Glutamatergic neuron (in vitro differentiated cells): ENCODE measurements around the gene FCMR. TPM values are rescaled to one million over a fixed set of nuclear protein-coding genes. Genes with fewer than 3 reads are reported as not detected.

ENCODE experiments used
- DNase-seq: peaks from one replicate; pipeline ENCODE4 v3.0.0; 2022
- H3K27ac Mint-ChIP-seq: one replicate; pipeline ENCODE4 v1.8.0; 2020; ENCODE audit warnings: mild to moderate bottlenecking, mixed read lengths, inconsistent platforms; ENCODE audit not compliant: unreplicated experiment
- H3K27me3 Mint-ChIP-seq: one replicate; pipeline ENCODE4 v1.8.0; 2020; ENCODE audit warnings: mild to moderate bottlenecking, moderate library complexity, mixed read lengths, inconsistent platforms; ENCODE audit not compliant: unreplicated experiment
- H3K36me3 Mint-ChIP-seq: one replicate; pipeline ENCODE4 v1.8.0; 2020; ENCODE audit warnings: mild to moderate bottlenecking, mixed read lengths, inconsistent platforms; ENCODE audit not compliant: unreplicated experiment
- H3K4me1 Mint-ChIP-seq: one replicate; pipeline ENCODE4 v1.8.0; 2020; ENCODE audit warnings: mild to moderate bottlenecking, low read depth, mixed read lengths, inconsistent platforms; ENCODE audit not compliant: unreplicated experiment
- H3K4me3 Mint-ChIP-seq: one replicate; pipeline ENCODE4 v1.8.0; 2020; ENCODE audit warnings: mild to moderate bottlenecking, mixed read lengths, inconsistent platforms; ENCODE audit not compliant: unreplicated experiment
- H3K9me3 Mint-ChIP-seq: one replicate; pipeline ENCODE4 v1.8.0; 2020; ENCODE audit warnings: mild to moderate bottlenecking, moderate library complexity, mixed read lengths, inconsistent platforms; ENCODE audit not compliant: unreplicated experiment
- total RNA-seq: library from RNA; stranded (reverse); fragmentation: NEBNext Ultra II Directional; extraction: Animal tissue kit (Norgen Biotek cat#: 25700); gene quantifications from one replicate; pipeline ENCODE4 v1.2.1, GENCODE V29; 2021; ENCODE audit not compliant: unreplicated experiment
- TF ChIP-seq, protein P1 (sequence below): fragments of 200-600 bp; sonication (generic); IDR thresholded peaks from one replicate; pipeline ENCODE4 v1.5.0; 2021; ENCODE audit not compliant: partially characterized antibody, unreplicated experiment

The FCMR gene
- total RNA-seq, 1 donor from 2014 or later: not detected

- TF ChIP-seq, protein P1, sequence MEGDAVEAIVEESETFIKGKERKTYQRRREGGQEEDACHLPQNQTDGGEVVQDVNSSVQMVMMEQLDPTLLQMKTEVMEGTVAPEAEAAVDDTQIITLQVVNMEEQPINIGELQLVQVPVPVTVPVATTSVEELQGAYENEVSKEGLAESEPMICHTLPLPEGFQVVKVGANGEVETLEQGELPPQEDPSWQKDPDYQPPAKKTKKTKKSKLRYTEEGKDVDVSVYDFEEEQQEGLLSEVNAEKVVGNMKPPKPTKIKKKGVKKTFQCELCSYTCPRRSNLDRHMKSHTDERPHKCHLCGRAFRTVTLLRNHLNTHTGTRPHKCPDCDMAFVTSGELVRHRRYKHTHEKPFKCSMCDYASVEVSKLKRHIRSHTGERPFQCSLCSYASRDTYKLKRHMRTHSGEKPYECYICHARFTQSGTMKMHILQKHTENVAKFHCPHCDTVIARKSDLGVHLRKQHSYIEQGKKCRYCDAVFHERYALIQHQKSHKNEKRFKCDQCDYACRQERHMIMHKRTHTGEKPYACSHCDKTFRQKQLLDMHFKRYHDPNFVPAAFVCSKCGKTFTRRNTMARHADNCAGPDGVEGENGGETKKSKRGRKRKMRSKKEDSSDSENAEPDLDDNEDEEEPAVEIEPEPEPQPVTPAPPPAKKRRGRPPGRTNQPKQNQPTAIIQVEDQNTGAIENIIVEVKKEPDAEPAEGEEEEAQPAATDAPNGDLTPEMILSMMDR: no peak
- DNase-seq: no peak
- H3K27me3 Mint-ChIP-seq: no peaks in the 10 kb centered on the region
- no peaks in the 10 kb centered on the region for H3K36me3 Mint-ChIP-seq
- H3K9me3 Mint-ChIP-seq: peaks cover 2% of the 10 kb centered on the region
- no peak overlapping the region for H3K4me3 Mint-ChIP-seq
- no peak overlapping the region for H3K27ac Mint-ChIP-seq
- peaks cover 9% of the 10 kb centered on the region for H3K4me1 Mint-ChIP-seq
Measured at GRCh38 chr1:206898089-206898914, 23.4 kb downstream of the FCMR start.

- Mint-ChIP-seq H3K36me3 (no peaks in the 10 kb centered on the region), H3K4me3 (no peak within 1 kb of the TSS), H3K27me3 (no peaks in the 10 kb centered on the region), H3K27ac (no peak within 1 kb of the TSS), H3K4me1 (peaks cover 9% of the 10 kb centered on the region), H3K9me3 (peaks cover 2% of the 10 kb centered on the region)
- TF ChIP-seq, protein P1: no peak
- no peak for DNase-seq
Measured at GRCh38 chr1:206897175-206897574, 24.6 kb downstream of the FCMR start, which contains the start of gene IL24. Gene IL24 (plus strand): TSS chr1:206897443. CDS start chr1:206897833, 390 bp downstream.

- Mint-ChIP-seq H3K4me3 (no peak overlapping the region), H3K27ac (no peak overlapping the region), H3K4me1 (peaks cover 9% of the 10 kb centered on the region), H3K27me3 (no peaks in the 10 kb centered on the region), H3K9me3 (peaks cover 2% of the 10 kb centered on the region), H3K36me3 (no peaks in the 10 kb centered on the region)
- TF ChIP-seq, protein P1: no peak
- DNase-seq: no peak
Measured at GRCh38 chr1:206896261-206896660, 25.5 kb downstream of the FCMR start.

- DNase-seq: no peak
- H3K27me3 Mint-ChIP-seq: no peaks in the 10 kb centered on the region
- TF ChIP-seq, protein P1: no peak
- no peaks in the 10 kb centered on the region for H3K36me3 Mint-ChIP-seq
- H3K4me3 Mint-ChIP-seq: no peak overlapping the region
- H3K27ac Mint-ChIP-seq: peak overlapping the region; percentile 33
- peaks cover 9% of the 10 kb centered on the region for H3K4me1 Mint-ChIP-seq
- peaks cover 2% of the 10 kb centered on the region for H3K9me3 Mint-ChIP-seq
Measured at GRCh38 chr1:206895837-206896242, 25.9 kb downstream of the FCMR start.

GRCh38 chr1:206895325-206895724, 26.4 kb downstream of the FCMR start:
- no peak for DNase-seq
- H3K27ac Mint-ChIP-seq: no peak overlapping the region
- H3K4me3 Mint-ChIP-seq: no peak overlapping the region
- H3K27me3 Mint-ChIP-seq: no peaks in the 10 kb centered on the region
- peaks cover 2% of the 10 kb centered on the region for H3K9me3 Mint-ChIP-seq
- H3K4me1 Mint-ChIP-seq: peaks cover 9% of the 10 kb centered on the region
- H3K36me3 Mint-ChIP-seq: no peaks in the 10 kb centered on the region
- TF ChIP-seq, protein P1: no peak
